Measurements from ENCODE around the gene RGS16. TPM values are rescaled to one million over a fixed set of nuclear protein-coding genes. Genes with fewer than 3 reads are reported as not detected.

RGS16 gene
- total and polyA plus RNA-seq, 2 donors (not counting 3 experiments of a cell fraction or from before 2014, with no cell fraction given), result not detected

- Histone ChIP-seq H3K9me3 (replicated peaks; ENCODE audit: control insufficient read depth, insufficient read depth, low read length) (no peaks in the 10 kb centered on the region), H3K27me3 (ENCODE audit: control insufficient read depth in 2 of 2, insufficient read depth in 2 of 2, low read length in 2 of 2) (peaks cover 25 to 28% of the 10 kb centered on the region in 2 experiments), H3K4me2 (ENCODE audit: insufficient read depth, low read length) (no peak overlapping the region), H3K4me1 (ENCODE audit: control insufficient read depth, extremely low read depth, insufficient read depth, low read length) (no peaks in the 10 kb centered on the region), H3K9me1 (replicated peaks; ENCODE audit: control insufficient read depth, extremely low read depth, insufficient read depth, low read length) (no peaks in the 10 kb centered on the region), H3K27ac (ENCODE audit: insufficient read depth, low read depth, low read length) (no peak overlapping the region), H2AFZ (ENCODE audit: low read depth, low read length) (no peak overlapping the region), H3K36me3 (ENCODE audit: control insufficient read depth in 2 of 2, extremely low read depth in 1 of 2, insufficient read depth in 2 of 2, low read length in 2 of 2) (no peaks in the 10 kb centered on the region), H3K4me3 (replicated peaks in 1 of 3; ENCODE audit: insufficient read depth in 1 of 3, low read depth in 1 of 3, low read length in 3 of 3) (no peak overlapping the region), H3K9ac (replicated peaks; ENCODE audit: extremely low read depth, insufficient read depth, low read length) (no peak overlapping the region), H3K79me2 (ENCODE audit: control insufficient read depth, insufficient read depth, low read length) (no peaks in the 10 kb centered on the region), H4K20me1 (replicated peaks; ENCODE audit: control insufficient read depth, extremely low read depth, insufficient read depth, low read length) (no peaks in the 10 kb centered on the region)
- TF ChIP-seq MAX (IDR thresholded peaks at IDR 0.05; ENCODE audit: insufficient read depth, insufficient read length) (no peak), GATA2 (IDR thresholded peaks at IDR 0.05; ENCODE audit: insufficient read depth, insufficient read length, low read depth, low read length) (no peak), JUN (IDR thresholded peaks at IDR 0.05; ENCODE audit: borderline replicate concordance, insufficient read depth, insufficient read length, low read depth) (no peak)
- no peak for FAIRE-seq
- ChIA-PET POLR2A (no interaction called here), CTCF (interaction anchor here (1.5 to 18.9 kb wide), 3 partner anchors 8 to 182 kb away, joined by 4 to 891 read pairs (median 25); partner anchors contain the start of gene NPL)
- no peak for DNase-seq (ENCODE audit: low read depth, low spot score)
- BruUV-seq (replicated peaks), result no TSS peak
- intact Hi-C loops (cut with micrococcal nuclease) (loop anchor here (5.0 kb wide), 1 partner anchor 211 kb away; the partner anchor contains the start of gene GLUL), dilution Hi-C loops (cut with MboI; ENCODE audit: extremely low pct_ligation_motif_present, low sequenced_read_pairs) (no loop called here)
Measured at GRCh38 chr1:182602935-182603645, 1.1 kb downstream of the RGS16 start.

DNA sequence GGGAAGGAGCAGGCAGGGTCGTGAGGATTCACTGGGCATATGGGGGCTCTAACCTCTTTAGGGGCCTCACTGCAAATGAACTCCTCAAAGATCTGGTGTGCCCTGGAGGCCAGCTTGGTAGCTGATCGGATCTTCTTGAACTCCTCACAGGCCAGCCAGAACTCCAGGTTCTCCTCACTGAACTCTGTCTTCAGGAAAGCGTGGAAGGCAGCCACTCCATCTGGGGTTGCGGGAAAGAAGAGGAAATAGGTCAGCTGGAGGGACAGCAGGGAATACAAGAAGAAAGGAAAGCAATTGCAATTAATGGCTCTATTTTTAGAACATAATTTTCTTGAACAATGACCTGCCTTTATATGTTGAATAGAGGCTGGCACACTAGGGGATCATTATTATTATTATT lies 2.3 kb downstream of the RGS16 start:
- Histone ChIP-seq H2AFZ (ENCODE audit: low read depth, low read length) (no peak overlapping the region), H3K4me3 (replicated peaks in 1 of 3; ENCODE audit: insufficient read depth in 1 of 3, low read depth in 1 of 3, low read length in 3 of 3) (no peak overlapping the region), H3K9me3 (replicated peaks; ENCODE audit: control insufficient read depth, insufficient read depth, low read length) (no peaks in the 10 kb centered on the region), H3K9me1 (replicated peaks; ENCODE audit: control insufficient read depth, extremely low read depth, insufficient read depth, low read length) (no peaks in the 10 kb centered on the region), H3K4me2 (ENCODE audit: insufficient read depth, low read length) (no peak overlapping the region), H3K36me3 (ENCODE audit: control insufficient read depth in 2 of 2, extremely low read depth in 1 of 2, insufficient read depth in 2 of 2, low read length in 2 of 2) (no peaks in the 10 kb centered on the region), H3K27ac (ENCODE audit: insufficient read depth, low read depth, low read length) (no peak overlapping the region), H3K79me2 (ENCODE audit: control insufficient read depth, insufficient read depth, low read length) (no peaks in the 10 kb centered on the region), H3K27me3 (ENCODE audit: control insufficient read depth in 2 of 2, insufficient read depth in 2 of 2, low read length in 2 of 2) (peaks cover 20 to 29% of the 10 kb centered on the region in 2 experiments), H4K20me1 (replicated peaks; ENCODE audit: control insufficient read depth, extremely low read depth, insufficient read depth, low read length) (no peaks in the 10 kb centered on the region), H3K4me1 (ENCODE audit: control insufficient read depth, extremely low read depth, insufficient read depth, low read length) (no peaks in the 10 kb centered on the region), H3K9ac (replicated peaks; ENCODE audit: extremely low read depth, insufficient read depth, low read length) (no peak overlapping the region)
- BruUV-seq (replicated peaks), result no TSS peak
- intact Hi-C loops (cut with micrococcal nuclease) (loop anchor here (1.0 to 5.0 kb wide), 3 partner anchors 182 to 237 kb away; partner anchors contain the start of genes DHX9 and GLUL), dilution Hi-C loops (cut with MboI; ENCODE audit: extremely low pct_ligation_motif_present, low sequenced_read_pairs) (no loop called here)
- POLR2A ChIA-PET, result no interaction called here
- CTCF ChIA-PET, result interaction anchor here (0.6 to 18.9 kb wide), 18 partner anchors 9 to 211 kb away, joined by 3 to 891 read pairs (median 6); partner anchors contain the start of genes NPL and RNASEL
- TF ChIP-seq JUN (IDR thresholded peaks at IDR 0.05; ENCODE audit: borderline replicate concordance, insufficient read depth, insufficient read length, low read depth) (no peak), GATA2 (IDR thresholded peaks at IDR 0.05; ENCODE audit: insufficient read depth, insufficient read length, low read depth, low read length) (no peak), MAX (IDR thresholded peaks at IDR 0.05; ENCODE audit: insufficient read depth, insufficient read length) (no peak), POLR2A (IDR thresholded peaks at IDR 0.05; ENCODE audit: low read depth, low read length) (no peak), FOS (IDR thresholded peaks at IDR 0.05; ENCODE audit: borderline replicate concordance, insufficient read depth, low read length) (no peak), POLR2AphosphoS5 (IDR thresholded peaks at IDR 0.05; ENCODE audit: insufficient read depth, low read depth, low read length) (no peak), EZH2 (IDR thresholded peaks at IDR 0.05; ENCODE audit: borderline replicate concordance, low read depth, low read length, severe bottlenecking) (no peak), MYC (IDR thresholded peaks at IDR 0.05; ENCODE audit: low read depth, low read length) (no peak)
- TF ChIP-seq, protein P1, sequence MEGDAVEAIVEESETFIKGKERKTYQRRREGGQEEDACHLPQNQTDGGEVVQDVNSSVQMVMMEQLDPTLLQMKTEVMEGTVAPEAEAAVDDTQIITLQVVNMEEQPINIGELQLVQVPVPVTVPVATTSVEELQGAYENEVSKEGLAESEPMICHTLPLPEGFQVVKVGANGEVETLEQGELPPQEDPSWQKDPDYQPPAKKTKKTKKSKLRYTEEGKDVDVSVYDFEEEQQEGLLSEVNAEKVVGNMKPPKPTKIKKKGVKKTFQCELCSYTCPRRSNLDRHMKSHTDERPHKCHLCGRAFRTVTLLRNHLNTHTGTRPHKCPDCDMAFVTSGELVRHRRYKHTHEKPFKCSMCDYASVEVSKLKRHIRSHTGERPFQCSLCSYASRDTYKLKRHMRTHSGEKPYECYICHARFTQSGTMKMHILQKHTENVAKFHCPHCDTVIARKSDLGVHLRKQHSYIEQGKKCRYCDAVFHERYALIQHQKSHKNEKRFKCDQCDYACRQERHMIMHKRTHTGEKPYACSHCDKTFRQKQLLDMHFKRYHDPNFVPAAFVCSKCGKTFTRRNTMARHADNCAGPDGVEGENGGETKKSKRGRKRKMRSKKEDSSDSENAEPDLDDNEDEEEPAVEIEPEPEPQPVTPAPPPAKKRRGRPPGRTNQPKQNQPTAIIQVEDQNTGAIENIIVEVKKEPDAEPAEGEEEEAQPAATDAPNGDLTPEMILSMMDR (IDR thresholded peaks at IDR 0.05; ENCODE audit: extremely low read depth in 1 of 2, insufficient read depth in 1 of 2, low read depth in 1 of 2, low read length in 2 of 2), result no peak
- DNase-seq (ENCODE audit: low read depth, low spot score), result no peak
- no peak for FAIRE-seq
